ENCODE measurements around the gene BIRC7.
"Not testable (repeated sequence)": the region's sequence is repeated elsewhere in the genome, so short reads cannot be mapped to it uniquely, and the experiment has no call there.

BIRC7 gene

DNA sequence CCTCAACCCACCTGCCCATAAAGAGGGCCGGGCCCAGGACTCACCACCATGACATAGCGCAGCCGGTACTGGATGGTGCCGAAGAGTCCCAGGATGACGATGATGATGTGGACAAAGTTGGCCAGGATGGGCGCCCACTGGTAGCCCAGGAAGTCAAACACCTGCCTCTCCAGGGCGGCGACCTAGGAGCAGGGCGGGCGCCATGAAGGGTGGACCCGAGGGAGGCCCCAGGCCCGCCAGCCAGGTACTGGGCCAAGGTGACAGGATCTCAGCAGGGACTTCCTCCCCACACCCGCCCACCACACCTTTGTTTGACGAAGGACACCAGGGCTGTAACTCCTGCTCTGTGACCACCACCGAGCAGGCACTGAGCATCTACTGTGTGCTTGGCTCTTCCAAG, 14.2 kb downstream of the BIRC7 start:
- DNase-seq, result no peak

DNA sequence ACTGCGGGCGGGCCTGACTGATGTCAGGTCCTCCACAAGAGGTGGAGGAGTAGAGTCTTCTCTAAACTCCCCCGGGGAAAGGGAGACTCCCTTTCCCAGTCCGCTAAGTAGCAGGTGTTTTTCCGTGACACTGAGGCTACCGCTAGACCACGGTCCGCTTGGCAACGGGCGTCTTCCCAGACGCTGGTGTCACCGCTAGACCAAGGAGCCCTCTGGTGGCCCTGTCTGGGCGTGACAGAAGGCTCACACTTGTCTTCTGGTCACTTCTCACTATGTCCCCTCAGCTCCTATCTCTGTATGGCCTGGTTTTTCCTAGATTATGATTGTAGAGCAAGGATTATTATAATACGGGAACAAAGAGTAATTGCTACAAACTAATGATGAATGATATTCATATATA, 15.6 kb downstream of the BIRC7 start:
- not testable (repeated sequence) for DNase-seq

DNA sequence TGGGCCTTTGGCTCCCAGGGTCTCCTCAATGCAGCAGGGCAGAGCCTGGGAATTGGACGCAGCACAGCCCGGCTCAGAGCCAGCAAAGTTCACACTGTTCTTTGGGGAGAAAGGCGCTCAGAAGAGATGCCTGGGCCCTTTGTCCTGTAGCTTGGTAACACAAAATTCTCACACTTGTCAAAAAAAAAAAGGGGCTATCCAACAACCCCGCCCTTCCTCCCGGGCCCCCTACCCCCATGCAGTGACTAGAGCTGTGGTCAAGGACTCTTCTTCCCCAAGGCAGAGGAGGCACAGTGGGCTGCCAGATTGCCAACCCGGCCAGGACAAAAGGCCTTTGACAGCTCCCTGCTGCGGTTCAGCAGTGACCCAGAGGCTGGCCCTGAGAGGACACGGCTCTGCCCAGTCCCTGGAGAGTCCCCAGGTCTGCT, 16.6 kb downstream of the BIRC7 start:
- no peak for DNase-seq

DNA sequence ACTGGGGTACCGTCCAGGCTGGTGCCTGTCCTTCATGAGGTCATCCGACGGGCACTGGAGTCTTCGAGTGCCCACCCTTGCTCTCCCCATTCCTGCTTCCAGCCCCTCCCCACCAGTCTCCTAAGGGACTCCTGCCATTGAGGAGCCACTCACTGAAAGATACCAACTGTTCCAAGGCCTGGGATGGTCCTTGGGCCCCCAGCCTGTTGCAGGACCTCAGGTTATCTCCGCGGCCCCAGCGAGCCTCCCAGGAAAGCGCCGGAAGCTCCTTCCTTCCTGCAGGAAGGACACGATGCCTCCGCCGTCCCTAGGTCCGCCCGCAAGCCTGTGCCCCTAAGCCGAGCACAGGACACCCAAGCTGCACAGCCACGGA, 17.3 kb downstream of the BIRC7 start:
- DNase-seq, result no peak

DNA sequence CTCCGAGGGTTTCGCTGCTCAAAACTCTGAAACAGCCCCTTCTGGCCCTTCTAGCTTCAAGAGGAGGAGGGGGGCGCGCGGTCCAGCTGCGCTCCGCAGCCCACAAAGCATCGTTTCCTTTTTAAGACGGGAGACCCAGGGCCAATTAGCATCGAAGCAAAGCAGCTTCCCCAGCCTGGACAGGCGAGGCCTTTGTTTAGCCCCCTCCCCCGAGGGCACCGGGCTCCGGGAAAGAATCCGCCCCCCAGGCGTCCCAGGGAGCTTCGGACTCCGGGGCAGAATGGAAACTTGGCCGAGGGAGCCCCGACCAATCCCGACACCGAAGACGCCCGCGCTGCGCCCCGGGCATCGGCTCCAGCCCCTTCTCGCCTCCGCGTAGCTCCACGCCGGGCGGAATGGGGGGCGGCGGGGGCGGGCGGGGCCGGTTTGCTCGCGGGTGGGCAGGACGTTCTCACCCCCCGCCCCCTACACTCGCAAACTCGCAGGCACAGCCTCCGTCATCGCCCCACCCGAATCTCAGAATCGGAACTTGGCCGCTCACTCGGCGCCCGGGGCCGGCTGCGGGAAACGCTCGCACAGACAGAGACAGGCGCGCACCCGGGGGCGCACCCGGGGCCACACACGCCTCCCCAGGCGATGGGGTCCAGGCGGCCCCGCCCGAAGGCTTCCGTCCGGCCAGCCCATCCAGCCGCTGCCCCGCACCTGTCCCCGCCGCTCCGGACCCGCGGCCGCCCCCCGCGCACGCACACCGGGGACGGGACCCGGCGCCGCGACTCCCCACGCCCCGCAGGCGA, 17.9 kb downstream of the BIRC7 start:
- DNase-seq, result no peak

DNA sequence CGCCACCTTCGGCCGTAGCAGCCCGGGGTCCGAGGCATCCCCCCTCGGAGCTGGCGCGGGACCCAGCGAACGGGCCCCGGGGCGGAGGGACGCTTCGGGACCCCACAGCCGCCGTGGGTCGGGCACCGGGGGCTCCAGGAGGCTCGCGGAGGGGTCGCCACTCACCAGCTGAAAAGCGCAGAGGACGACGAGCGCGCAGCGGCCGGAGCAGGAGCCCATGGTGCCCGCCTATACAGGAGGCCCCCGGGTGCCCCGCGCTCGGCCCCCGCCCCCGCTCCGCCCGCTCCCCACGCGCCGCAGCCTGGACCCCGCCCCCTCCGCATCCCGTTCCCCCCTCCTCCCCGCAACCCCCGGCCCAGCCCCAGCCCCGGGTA, 18.5 kb downstream of the BIRC7 start, which contains the start of gene NKAIN4:
Gene NKAIN4 (minus strand): TSS at position 232 of the 374 bp plus-strand sequence. CDS start 13 bp downstream, at position 219.
- no peak for DNase-seq

DNA sequence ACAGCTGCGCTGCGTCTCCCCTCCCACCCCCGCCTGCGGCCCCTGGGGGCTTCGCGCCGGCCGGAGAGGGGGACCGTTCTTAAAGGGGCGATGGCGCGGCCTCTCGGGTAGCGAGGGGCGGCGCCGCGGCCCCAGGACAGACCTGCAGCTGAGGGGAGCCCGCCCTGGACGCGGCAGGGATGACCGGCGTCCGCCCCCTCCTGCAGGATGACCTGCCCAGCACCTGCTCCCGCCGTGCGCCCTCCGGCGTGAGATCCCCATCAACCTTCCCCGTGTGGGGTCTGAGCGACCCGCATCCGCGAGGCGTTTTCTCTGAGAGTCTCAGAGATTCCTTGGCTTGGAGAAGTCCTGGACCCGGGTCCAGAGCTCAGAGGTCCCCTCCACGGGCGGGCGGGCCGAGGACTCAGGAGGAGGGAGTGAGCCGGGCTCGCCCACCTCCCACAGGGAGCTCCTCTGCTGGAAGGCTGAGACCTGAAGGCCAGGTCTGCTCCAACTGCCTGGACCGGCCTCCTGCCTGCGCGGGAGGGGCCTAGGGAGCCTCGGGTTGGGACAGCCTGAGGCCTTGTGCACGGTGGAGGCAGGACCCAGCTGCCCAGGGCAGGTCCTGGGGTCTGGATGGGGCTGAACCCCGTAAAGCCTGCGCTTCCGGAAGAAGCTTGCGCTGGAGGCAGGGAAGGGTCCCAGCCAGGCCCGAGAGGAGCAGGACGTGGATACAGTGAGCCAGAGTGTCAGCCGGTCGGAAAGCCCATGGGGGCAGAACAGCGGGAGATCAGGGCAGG, 19.1 kb downstream of the BIRC7 start:
- DNase-seq, result no peak

DNA sequence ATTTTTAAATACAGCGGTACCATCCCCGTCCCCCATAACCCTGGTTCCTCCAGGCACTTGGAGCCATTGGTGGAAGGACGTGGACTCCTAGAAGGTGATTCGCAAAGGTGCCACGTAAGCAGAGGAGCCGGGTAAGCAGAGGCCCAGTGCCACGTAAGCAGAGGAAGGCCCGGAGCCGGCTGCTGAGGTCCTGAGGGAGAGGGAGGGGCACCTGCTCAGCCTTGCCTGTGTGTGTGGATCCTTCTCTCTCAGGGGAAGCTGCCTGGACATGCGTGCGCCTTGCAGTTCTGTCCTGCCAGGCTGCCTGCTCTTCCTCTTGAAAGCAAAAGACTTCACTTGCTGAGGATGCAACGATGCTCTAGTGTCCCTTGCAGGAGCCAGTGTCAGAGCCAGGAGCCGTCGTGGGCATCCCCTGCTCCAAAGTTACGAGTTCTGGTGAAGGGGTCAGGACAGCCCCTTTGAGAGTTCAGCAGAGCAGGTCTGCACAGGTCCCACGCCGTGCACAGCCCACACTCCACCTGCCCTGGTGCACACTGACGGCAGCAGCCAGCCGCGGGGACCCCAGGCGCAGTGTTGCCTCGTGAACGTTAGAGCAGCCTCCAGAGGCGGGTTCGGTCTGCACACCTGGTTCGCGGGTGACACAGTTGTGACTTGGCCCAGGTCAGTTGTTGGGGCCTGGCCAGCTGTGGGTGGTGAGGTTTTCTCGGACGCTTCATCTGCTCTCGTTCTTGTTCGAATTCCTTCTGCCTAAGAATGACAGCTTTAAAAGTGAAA, 20.4 kb downstream of the BIRC7 start:
- DNase-seq, result no peak

DNA sequence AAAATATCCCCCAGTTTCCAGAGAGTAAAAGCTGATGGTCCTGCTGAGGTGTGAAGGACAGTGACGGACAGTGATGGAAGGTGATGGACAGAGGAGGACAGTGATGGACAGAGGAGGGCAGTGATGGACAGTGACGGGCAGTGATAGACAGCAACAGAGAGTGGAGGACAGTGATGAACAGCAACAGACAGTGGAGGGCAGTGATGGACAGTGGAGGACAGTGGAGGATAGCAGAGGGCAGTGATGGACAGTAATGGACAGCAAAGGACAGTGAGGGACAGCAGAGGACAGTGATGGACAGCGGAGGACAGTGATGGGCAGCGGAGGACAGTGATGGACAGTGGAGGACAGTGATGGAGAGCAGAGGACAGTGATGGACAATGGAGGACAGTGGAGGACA, 21.2 kb downstream of the BIRC7 start:
- DNase-seq, result no peak

DNA sequence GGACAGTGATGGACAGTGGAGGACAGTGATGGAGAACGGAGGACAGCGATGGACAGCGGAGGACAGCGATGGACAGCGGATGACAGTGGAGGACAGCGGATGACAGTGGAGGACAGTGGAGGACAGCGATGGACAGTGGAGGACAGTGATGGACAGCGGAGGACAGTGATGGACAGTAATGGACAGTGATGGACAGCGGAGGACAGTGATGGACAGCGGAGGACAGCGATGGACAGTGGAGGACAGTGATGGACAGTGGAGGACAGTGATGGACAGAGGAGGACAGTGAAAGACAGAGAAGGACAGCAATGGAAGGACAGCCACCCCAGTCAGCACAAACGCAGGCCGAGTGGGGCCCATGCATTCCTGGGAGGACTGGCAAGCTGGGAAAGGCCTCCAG, 21.9 kb downstream of the BIRC7 start:
- DNase-seq, result no peak

DNA sequence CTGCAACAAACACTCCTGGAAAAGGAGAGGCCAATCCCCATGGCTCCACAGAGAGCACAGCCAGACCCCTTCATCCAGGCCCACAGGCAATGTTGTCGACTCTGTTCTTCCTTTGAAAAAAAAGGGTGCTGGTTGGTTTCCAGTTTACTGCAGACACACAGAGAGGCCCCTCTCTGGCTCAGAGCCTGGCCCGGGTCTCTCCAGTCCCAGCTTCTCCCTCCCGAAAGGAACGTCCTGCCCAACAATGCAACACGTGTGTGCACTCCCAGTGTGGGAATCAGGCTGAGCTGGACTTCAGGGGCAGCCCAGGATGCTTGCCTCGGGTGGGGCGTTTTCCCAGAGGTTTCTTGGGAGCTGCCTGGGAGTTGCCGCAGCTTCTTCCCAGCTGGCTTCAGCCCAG, 23.1 kb downstream of the BIRC7 start:
- no peak for DNase-seq

DNA sequence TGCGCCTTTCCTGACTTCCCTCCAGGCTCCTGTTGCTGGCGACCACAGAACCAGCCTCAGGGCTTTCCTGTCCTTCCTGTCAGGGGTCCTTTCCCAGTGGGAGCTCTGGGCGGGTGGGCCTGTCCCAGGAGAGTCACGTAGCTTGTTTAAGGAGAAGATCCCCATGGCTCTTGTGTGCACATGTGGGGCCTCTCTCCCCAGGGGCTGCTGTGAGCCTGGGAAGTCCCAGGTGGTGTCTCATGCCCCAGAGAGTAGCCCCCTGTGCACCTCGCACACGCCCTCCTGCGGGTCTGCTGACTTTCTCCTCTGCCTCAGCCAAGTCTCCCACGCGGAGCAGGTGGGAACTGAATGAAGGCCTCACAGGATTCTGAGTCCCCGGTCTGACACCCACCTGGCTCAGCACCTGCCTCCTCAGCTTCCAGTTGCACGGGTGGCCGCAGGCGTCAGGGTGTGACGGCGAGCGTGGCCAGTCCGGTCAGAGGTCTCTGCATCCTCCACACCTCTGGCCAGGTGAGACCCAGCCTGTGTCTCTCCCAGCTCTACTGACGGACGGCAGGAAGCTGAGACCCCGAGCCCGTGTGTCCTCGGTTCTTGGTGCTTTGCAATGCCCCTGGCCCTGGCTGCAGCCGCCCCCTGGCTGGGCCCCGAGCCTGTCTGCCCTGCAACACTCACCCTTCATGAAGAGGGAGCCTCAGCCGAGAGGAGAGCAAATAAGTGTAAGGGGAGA, 24.2 kb downstream of the BIRC7 start:
- no peak for DNase-seq

DNA sequence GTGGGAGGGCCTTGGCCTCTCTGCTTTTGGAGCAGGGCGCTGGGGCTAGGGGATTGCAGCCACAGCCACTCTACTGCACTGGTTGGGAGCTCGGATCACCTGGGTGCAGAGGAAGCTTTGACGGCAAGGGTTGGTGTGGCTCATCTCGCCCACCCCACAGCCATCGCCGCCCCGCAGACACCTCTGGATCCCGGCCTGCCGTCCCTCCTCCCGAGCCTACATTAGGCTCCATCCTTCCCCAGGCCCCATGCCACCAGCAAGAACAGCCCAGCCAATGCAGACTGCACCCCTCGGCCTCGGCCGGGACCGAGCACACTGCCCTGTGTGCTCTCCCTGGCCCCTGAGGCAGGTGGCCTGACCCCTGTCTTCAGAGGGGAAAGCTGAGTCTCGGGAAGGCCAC, 24.8 kb downstream of the BIRC7 start:
- no peak for DNase-seq

DNA sequence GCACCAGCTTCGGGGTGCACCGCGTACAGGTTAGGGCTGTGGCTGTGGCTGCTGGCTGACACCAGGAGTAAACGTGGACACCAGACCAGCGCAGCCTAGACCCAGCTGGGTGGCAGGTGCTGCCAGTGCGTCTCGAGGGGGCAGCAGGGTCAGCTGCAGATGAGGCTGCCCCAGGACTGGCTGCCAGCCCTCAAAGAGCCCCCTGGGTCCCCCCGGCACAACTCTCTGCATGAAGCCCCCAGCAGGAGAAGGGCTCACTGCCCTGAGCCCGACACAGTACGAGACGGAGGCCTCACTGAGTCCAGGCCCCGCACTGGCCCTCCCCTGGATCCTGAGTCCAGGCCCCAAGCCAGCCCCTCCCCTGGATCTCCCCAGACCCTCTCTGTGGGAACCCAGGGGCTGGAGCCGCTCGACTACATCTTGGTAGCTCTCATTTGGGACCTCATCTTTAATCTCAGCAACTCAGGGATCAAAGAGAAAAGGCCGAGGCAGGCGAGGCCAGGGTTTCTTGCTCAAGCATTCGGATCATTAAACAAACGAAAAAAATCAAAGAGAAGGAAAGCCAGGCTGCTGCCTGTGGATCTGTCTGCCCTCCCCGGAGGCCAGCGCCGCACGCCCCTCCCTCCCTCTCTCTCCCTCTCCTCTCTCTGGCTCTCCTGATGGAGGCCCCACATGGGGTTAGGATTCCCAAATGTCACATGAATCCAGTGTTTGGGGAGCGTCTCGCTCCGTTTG, 25.5 kb downstream of the BIRC7 start:
- no peak for DNase-seq

DNA sequence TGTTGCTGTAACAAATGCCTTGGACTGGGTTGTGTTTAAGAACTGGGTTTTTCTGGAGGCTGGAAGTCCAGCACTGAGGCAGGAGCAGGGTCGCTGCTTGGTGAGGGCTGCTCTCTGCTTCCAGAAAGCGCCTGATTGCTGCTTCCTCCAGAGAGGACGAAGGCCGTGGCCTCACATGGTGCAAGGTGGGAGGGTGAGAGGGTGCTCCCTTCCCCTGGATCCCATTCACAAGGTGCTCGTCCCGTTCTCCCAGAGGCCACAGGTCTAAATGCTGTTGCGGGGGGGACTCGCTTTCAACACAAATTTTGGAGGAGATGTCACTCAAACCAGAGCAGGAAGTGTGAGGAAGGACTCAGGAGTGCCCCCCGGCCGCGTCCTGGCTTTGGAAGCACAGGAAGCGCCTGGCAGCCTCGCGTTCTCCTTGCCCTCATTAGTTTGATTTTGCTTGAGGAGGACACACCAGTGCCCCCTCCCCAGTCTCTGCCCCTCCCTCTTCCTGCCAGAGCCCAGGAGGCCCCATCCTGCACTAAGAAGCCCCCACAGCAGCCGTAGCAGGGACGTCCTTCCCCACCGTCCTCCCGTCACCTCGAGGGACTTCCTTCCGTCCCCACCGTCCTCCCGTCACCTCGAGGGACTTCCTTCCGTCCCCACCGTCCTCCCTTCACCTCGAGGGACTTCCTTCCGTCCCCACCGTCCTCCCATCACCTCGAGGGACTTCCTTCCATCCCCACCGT, 26.3 kb downstream of the BIRC7 start:
- no peak for DNase-seq

DNA sequence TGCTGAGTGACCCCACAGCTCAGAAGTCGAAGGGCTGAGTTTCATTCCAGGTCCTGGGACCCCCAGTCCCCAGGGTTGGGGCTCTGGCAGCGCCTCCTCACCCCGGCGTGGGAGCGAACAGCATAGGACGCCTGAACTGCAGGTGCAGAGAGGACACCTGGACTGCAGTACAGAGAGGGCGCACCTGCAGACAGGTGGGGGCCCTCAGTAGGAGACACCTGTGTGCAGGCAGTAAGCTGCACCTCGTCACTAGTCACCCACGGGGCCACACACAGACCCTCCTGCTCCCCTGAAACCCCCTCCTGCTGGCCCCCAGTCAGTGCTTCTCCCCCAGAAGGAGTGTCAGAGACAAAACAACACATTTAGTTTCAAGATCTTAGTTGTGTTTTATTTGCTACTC, 27.1 kb downstream of the BIRC7 start:
- DNase-seq, result no peak

DNA sequence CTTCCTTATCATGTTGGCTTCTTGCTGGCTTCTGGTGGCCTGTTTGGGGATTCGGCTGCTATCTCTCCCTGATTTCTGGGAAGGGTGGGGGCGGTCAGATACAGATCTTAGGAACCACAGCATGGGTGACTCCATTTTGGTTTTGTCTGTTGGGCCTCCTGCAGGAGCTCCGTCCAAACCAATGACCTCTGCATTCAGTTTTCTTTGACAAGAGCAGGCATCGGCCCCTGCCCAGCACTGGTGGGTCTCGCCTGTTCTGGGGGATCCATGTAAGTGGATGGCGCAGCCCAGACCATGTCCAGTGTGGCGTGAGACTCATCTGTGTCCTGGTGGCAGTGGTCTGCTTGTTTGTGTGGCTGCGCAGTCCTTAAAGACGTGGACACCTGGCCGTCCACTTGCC, 28.3 kb downstream of the BIRC7 start:
- DNase-seq, result no peak

DNA sequence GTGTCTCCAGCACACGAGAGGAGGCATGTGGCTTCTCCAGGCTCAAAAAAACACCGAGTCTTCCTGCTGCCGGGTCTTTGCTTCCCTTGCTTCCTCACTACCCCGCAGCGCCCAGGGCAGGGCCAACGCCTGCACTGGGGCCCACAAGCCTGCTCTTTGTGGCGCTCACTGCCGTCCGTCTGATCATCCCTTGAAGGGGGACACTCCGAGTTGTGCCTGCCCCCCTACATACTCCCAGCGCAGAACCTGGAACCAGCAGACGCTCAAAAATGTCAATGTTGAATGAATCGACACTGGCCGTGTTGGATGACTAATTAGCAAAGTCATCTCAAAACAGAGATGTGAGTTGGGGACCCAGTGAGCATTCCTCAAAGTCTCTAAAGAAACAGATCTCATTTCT, 28.8 kb downstream of the BIRC7 start:
- no peak for DNase-seq

DNA sequence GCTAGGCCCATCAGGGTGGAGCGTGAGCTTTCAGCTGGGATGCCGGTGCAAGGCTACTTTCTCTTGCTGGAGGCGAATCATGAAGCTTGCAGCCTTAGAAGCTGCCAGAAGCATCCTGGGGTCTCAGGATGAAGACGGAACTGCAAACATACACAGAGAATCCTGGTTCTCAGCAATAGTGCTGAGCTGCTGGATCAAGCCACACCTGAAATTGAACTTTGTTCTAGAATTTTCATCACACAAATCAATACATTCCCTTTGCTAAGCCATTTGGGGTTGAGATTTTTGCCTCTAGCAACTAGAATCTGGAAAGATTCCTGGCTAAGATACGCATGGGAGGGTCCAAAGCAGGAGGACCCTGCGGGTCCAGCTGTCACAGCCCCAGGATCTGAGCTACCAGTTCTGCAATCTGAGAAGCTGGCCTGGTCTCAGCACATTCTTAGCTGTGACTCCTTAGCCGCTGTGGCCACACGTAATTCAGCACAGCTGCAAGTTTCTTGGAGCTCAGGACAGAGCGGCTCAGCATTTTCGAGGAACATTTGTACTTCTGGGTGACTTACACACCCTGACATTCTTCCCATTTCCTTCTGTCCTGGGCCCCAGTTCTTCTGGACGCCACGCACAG, 30.3 kb downstream of the BIRC7 start:
- DNase-seq, result no peak

DNA sequence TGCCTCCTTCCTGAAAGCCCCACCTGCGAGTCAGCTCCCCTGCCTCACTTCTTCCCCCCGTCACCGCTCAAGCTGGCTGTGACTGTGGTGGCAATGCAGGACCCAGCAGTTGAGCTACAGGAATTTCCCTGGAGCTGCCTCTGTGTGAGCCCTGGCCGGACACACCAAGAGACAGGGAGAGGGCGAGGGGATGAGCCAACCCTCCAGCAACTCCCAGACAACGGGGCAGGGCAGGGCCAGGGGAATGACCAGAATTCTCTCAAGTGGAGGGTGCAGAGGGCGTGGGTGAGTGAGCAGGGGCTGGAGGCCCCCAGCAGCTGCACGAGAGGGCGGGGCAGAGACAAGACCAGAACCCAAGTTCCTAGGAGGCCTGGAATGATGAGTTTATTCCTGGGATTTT, 32.0 kb downstream of the BIRC7 start:
- no peak for DNase-seq

DNA sequence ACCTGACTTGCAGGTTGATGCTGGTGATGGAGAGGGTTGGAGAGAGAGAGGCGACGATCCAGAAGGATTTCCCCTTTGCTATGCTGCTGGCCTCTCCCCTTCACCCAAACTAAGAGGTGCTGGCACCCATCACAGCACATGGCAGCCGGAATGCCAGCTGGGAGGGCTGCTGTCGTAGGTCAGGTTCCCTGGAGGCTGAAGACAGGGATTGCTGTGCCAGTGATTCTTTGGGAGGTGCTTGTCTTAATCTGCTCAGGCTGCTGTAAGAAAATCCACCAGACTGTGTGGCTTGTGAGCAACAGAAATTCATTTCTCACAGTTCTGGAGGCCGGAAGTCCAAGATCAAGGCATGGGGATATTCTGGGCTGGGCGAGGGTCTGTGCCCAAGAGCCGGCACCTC, 32.6 kb downstream of the BIRC7 start:
- DNase-seq, result no peak

All from NCI-H226 (cell line).